Midbrain (tissue), 1 donor: ENCODE data around the gene SNX33.
A peak's percentile ranks its signal among the peaks of the same experiment; 100 is the strongest.
"Not testable (repeated sequence)": the region's sequence is repeated elsewhere in the genome, so short reads cannot be mapped to it uniquely, and the experiment has no call there.

Source experiments
- DNase-seq: peaks from one replicate; lab custom pipeline; 2025; lab: John Stamatoyannopoulos, UW

Gene SNX33, protein sequence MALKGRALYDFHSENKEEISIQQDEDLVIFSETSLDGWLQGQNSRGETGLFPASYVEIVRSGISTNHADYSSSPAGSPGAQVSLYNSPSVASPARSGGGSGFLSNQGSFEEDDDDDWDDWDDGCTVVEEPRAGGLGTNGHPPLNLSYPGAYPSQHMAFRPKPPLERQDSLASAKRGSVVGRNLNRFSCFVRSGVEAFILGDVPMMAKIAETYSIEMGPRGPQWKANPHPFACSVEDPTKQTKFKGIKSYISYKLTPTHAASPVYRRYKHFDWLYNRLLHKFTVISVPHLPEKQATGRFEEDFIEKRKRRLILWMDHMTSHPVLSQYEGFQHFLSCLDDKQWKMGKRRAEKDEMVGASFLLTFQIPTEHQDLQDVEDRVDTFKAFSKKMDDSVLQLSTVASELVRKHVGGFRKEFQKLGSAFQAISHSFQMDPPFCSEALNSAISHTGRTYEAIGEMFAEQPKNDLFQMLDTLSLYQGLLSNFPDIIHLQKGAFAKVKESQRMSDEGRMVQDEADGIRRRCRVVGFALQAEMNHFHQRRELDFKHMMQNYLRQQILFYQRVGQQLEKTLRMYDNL

DNA sequence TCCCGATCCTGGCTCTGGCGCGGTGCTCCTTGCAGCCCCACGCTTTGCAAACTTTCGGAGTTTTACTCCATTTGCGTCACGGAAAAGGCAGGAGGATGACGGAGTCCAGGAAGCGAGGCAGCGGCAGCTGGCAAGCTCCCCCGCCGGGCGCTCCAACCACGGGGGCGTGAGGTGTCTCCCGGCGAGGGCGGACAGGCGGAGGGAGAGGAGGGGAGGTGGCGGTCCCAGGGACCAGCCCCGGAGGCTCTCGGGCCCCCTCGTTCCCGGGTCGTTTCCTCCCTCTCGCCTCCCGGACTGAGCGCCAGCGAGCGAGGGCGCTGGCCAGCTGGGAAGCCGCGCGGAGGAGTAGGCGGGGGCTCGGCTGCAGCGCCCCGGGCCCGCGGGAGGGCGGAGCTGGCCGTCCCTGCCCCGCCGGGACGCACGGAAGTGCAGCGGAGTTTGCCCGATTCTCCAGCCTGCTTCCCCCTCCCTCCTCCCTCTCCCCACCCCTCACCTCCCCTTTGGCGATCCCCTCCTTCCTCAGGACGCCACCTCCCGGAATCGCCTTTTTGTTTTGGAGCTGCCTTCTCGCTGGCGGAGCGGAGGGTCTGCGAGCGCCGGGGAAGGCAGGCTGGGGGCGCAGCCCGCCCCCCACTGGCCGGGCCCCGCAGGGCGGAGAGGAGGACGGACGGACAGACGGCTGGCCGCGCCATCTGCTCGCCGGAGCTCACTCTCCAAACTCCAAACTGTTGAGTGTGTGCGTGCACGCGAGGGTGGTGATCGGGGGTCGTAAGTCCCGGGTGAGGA lies at the start of gene SNX33:
Gene SNX33 (plus strand): TSS at position 543 of the 786 bp plus-strand sequence. CDS start 1,191 bp downstream, outside the sequence.
- peak; percentile 57 for DNase-seq

DNA sequence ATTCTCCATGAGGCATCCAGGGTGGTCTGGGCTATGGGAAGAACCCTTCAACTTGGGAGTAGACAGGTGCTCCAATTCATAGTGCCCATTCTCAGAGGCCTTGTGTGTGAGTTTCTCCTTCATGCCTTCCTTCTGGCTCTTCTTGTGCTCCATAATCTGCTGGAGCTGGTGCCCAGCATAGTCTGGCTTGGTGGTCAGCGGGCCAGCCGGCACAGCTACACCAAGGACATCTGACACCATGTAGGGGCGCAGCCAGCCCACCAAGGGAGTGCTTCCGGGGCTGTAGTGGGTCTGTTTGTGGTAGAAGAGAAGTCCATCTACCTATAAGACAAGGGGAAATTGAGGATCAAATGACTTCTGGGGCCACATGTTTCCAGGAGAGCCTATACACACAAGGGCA lies 49.4 kb upstream of the SNX33 start:
- DNase-seq: no peak

DNA sequence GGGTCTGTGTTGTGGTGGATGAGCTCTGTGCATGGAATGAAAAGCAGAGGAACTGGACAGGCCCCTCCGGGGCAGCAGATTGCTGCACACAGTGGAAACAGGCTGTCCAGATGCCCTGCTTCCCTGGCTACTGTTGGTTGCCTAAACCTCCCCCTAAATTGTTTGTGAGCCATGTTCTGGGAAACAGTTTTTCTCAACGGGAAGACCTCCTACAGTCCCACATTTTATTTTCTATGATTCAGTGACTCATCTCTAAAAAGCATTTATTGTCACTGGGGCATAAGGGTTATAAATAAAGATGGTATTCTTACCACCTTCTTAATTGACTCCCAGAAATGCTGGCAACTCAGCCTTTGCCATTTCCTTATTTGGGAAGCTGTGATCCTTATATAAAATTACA lies 48.3 kb upstream of the SNX33 start:
- DNase-seq: no peak

DNA sequence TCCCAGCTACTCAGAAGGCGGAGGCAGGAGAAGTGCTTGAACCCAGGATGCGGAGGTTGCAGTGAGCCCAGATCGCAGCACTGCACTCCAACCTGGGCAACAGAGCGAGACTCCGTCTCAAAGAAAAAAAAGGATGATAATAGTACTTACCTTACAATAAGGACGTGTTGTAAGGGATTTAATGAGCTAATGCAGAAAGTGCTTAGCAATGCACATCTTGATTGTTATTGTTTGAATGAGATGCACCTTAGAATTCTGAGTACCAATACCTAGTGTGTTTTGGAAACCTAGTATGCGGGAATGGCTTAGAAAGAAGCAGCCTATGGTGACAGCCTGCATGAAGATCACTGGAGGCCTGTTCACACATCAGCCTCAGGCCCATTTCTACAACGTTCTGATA lies 41.7 kb upstream of the SNX33 start:
- DNase-seq: no peak

DNA sequence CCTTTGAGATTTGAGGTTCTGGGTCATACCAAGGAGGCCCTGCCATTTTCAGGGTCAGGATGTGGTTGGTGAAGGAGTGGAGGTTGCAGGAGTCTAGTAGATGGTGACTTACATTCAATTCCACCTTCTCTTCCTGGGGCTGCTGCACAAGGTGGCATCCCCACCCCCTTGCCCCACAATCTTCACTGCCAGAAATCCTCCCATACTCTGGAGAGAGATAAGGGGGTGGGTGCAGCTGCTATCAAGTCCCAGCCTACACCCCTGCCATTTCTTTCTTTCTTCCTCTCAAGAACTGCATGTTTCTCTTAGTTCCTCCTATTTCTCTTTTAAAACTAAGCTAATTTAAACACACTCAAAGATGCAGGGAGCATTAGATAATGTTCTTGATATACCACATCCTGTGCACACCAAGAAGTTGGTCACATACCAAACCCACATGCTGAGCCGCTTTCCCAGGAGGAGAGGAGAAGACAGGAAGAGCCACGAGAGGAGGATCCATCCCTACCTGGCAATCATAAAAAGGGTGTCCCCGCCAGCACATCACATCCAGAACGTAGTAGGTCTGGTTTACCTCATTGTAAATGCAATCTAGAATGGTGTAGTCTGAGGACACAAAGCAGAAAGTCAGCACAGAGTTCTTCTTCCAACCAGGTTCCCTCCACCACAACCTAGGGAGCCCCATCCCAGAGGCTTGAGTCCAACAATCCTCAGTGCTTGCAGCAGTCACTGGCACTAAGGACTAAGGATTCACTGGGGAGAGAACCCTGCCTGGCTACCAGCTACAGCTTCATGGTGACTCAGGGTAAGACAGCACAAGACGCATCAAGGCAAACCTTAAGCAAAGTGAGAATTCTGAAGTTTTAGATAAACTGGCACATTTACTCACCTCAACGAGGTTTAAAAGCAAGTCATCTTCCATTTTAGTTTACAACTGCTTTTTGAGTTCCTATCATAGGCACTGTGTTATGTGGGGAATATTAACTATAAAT lies 40.7 kb upstream of the SNX33 start:
- no peak for DNase-seq

DNA sequence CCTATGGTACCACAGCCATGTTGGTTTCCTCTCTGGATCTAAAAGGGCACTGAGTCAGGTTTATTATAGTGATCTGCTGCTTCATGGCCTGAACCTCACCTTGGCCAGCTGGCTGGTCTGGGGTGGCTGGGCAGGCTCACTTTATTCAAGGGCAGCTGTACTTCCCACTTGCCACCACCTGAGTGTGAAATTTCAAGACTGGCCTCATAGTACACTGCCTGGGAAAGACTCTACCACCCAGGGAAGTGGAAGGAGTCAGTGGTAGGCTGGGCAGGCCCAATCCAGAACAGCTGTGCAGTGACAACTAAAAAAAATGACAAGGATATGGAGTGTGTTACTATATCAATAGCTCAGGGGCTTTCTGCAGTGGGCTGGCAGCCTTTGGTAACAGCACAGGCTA lies 30.9 kb upstream of the SNX33 start:
- DNase-seq: no peak

DNA sequence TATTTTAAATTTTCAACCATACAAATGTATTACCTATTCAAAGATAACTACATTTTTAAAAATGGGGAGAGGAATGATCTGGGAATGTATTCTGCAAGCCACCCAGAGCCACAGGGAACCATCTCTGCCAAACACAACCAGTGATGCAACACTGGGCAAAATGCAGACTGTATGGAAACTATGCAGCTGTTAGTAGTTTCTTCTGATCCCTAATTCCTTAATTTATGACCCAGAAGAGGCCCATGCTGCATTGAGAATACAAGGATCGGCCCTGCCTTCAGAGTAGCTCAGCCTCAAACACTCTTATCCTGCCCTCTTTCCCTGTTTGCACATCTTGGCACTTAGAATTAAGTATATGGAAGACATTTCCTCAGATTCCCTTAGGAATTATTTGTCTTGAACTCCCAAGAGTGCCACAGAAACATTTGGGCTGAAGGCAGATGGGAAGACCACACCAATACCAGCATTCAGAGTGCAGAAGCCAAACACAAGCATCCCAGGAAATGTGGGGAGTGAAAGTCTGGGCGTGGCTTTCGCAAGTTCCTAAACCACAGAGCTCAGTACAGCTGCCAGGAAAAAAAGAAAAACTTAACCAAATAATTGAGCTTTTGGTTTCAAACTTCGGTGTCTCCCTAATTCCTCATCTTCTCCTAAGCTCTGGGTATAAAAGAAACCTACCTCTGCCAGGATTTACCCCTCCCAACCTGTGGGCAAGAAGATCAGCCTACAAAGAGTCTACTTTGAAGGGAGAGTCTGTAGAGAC lies 27.5 kb upstream of the SNX33 start:
- DNase-seq: no peak

DNA sequence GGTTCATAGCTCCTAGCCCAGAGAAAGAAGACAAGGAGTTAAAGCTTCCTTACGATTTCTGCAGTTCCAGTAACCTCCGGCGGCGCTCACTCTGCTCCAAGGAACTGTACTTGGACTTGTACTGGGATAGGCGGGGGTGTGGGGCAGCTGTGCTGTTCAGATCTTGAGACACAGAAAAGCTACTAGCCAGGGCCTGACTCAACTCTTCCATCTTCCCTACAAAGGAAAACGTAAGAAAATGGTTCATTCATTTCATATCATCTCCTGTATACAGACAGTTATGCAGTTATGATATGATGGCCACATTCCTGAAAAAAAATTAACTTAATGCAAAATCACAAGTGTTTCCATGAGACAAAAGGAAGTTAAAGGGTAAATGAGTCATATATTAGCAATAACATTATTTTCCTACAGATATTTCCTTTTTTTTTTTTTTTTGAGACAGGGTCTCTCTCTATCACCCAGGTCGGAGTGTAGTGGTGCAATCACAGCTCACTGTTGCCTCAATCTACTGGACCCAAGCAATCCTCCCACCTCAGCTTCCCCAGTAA lies 26.8 kb upstream of the SNX33 start:
- DNase-seq: no peak

DNA sequence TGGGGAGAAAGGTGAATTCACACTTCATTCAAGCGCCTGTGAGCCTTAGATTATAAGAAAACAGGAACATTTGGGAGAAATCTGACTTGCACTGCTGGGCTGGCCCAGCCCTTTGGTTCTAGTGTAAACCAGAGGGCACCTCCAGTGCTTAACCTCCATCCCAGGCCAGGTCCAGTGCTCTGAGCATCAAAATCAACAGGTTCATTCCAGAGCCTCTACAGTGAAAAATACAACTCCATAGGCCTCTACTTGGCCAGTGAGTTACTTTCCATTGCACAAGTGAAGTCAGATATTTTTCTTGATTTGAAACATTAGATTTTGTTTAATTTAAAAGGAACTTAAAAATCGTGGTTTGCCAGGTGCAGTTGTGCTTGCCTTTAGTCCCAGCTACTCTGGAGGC lies 25.2 kb upstream of the SNX33 start:
- no peak for DNase-seq

DNA sequence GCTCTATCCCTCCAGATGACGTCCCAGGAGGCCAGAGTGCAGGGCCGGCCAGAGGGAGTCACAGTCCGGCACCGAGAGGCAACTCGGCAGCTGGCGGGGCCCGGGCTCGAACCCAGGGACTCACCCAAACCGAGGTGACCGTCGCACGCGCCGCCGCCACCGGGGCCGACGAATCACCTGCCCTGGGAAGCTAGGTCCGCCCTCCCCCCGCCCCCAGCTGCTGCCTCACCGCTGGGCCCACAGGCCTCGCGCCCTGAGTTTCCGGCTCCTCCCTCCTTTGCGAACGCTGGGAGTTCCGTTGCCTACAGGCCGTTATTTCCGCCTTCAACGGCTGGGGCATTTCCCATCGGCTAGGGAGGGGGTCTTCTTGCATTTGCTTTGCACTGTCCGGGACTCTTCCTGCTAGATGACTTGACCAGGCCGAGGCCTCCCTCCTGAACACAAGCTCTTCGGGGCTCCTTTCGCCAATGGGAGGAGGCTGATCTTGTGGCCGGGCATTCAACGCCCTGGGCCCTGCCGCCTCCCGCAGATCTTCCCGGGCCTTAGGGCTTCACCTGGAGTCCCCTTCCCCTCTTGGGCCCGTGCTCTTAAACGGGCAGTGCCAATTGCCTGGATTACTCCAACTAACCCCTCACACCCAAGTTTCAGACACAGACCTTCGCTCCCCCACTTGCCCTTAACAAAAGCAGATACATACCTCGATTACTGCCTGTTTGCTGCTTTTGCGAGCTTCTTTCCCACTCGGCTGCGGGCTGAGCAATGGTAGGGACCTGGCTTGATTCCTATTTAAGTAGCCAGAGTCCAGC lies 22.0 kb upstream of the SNX33 start, which contains the start of gene SNUPN:
Gene SNUPN (minus strand): TSS at position 184 of the 806 bp plus-strand sequence. CDS start 4,674 bp downstream, outside the sequence.
- peak; percentile 94 for DNase-seq

DNA sequence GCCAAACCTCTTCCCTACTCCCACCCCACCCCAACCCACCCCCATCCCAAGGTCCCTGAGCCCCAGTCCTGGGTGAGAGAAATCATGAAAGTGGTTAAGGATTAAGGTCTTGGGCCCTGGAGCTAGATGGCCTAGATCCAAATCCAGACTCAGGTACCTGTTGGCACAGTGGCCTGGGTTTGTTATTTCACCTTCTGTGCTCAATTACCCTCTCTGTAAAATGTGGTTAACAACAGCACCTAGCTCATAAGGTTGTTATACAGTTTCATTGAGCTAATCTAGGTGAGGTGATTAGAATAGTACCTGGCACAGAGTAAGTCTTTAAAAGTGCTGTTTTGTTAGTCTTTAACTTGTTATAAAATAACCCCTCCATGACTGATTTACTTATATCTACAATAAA lies 15.8 kb upstream of the SNX33 start:
- no peak for DNase-seq

DNA sequence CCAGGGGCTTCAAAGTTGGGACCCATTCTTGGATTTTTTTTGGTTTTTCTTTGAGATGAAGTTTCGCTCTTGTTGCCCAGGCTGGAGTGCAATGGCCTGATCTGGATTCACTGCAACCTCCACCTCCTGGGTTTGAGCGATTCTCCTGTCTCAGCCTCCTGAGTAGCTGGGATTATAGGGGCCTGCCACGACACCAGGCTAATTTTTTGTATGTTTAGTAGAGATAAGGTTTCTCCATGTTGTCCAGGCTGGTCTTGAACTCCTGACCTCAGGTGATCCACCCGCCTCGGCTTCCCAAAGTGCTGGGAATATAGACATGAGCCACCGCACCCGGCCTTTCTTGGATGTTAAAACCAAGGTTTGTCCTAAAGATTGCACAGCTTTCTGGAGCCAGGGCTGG lies 13.8 kb upstream of the SNX33 start:
- DNase-seq: not testable (repeated sequence)

DNA sequence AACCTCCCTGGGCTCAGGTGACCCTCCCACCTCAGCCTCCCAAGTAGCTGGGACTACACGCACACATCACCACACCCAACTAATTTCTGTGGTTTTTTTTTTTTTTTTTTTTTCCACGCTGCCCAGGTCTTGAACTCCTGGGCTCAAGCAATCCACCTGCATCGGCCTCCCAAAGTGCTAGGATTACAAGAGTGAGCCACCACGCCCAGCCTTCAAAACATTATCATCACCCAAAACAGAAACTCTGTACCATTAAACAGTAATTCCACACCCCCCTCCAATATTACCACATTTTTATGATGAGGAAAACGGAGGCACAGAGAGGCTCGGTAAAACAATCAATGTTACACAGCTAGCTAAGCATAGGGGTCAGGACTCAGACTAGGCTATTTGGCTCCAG lies 11.7 kb upstream of the SNX33 start:
- DNase-seq: no peak

DNA sequence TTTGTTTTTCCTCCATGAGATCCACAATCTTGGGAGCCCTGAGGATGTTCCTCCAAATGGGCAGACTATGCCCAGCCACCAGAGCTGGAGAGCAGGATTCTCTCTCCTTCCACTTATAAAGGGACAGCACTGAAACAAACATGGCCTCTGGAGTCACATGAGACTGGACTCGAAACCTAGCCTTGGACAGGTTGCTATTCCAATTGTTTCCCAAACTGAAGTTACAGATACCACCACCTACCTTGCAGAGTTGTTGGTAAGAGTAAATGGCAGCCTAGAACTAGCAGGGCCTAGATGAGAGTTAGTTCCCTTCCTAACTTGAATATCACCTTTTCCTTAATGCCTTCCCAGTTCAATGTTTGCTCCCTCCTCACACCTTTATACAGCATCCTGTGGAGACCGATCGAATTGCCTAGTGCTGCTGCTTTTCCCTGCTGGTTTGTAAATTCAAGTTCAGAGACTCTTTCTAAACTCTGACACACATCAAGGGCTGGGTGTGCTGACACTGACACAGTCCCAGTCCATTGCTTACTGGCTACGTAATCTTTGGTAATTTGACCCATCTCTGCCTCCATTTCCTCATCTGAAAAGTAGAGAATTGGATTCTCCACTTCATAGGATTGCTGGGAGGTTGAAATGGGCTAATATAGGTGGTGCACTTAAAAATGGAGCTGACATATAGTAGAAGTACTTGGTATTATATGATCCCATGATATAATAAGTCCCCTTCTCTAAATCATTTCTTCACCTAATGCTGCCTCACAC lies 10.3 kb upstream of the SNX33 start:
- DNase-seq: no peak

DNA sequence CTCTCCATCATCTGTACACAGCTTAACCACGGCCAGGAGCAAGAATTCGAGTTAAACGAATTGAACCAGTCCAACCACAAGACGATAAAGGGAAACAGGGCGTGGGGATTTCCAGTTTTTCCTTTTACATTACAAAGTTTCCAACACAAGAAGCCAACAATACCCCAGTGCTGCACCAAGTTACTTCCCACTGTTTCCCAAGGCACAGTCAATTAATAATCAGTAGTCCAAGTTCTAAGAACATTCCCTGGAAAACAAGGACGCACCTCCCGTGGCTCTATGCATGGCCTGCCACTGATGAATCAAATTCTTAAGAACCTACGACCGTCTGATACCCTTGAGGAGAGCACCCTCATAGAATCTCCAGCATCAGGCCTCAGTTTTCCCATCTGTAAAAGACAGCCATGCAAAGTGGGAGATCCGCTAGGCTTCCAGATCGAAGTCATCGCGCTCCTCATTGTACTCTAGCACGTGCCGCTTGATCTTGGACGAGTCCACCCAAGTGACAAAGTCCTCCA lies 8.5 kb upstream of the SNX33 start:
- DNase-seq: no peak

DNA sequence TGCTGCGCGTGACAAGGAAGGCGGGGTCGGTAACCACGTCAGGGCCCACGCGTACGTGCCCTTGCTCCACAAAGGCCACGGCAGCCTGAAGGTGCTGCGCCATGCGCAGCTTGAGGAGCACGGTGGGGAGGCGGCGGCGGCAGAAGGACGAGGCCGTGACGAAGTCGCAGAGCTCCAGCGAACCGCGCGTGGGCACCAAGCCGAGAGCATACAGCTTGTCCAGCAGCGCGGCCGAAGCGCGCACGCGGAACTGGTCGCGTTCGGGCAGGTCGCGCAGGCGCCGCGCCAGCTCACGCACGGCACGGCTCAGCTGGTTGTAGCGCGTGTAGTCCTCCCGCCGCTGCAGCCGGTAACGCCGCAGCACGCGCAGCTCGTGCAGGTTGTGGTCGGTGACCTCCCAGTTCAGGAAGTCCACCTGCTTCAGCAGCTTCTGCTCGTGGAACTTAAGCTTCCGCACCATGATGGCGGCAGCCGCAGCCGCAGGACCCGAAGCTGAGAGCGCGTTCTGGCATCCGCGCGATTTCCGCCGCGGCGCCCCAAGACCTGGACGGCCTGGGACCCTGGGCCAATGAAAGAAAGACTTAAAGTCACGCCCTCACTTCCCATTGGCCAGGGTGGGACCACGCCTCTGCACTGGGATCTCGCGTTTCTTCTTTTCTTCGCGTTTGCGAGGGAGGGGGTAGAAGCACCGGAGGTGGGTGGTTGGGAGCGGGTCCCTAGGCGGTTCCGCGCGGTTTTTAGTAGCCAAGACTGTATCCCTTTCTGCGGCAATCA lies 7.8 kb upstream of the SNX33 start, which contains the start of gene IMP3:
Gene IMP3 (minus strand): TSS at position 516 of the 774 bp plus-strand sequence. CDS start 56 bp downstream, at position 460.
- DNase-seq: peak; percentile 98

DNA sequence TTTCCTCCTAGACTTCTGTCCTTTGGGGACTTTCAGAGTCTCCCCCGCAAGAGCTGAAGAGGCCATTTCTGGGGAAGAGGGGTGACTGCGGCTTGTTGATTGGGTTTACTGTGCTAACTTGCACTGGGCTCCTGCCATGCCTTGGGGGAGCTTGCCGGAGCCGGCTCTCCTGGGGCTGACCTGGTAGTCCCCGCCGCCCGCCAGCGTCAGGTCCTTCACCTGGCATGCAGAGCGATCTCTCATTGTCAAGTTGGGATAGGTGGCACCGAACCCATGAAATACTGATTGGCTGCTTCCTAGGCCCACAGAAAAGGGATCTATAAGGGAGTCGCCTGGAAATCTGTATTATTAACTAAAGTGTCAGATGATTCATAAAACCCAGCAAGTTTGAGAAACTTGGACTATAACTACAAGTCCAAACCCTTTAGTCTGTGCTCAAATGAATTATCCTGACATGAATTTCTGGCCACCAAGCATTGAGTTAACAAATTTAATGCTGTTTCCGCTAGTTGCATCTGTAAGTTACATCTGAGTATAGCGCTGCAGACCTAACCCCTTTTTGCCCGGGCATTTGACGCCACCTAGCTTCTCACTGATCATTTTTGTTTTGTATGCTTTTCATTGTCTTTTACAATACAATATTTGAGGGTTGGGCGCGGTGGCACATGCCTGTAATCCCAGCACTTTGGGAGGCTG lies 7.1 kb upstream of the SNX33 start:
- peak; percentile 39 for DNase-seq
